ENCODE data around the gene KANSL3. TPM values are rescaled to one million over a fixed set of nuclear protein-coding genes. Genes with fewer than 3 reads are reported as not detected.

KANSL3 gene
- total and polyA plus RNA-seq, 9 of the 15 experiments (the other 6 are each of a cell fraction or from before 2014, with no cell fraction given): 11.3 to 43.7 (median 27.9) TPM

DNA sequence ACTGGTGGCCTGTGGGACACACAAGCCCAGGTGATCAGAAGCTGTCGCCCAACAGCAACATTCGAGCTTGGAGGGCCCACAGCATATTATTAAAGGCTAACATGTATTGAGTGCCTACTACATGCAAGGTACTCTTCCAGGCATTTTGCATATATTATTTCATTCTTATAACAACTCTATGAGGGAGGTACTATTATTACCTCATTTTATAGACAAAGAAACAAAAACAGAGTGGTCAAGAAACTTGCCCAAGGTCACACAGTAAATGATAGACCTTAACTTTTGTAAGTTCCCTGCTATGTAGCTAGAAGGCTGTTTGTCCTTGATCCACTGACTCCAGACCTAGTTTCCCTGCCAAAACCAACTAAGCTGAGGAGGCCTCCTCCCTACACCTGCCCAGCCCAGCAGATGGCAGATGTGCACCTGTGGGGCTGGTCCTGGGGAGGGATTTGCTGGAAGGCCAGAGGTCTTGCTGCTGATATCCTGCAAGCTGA is 35.7 kb downstream of the KANSL3 start (continued):
- peak; percentile 6; the same call in 1 of the 2 replicates for TF ChIP-seq REST (IDR thresholded peaks at IDR 0.05; ENCODE audit: borderline replicate concordance)
- TF ChIP-seq REST (CRISPR knock-in tag; IDR thresholded peaks at IDR 0.05; ENCODE audit: low read depth): no peak
- peak; percentile 80 for TF ChIP-seq ZFP36 (IDR thresholded peaks at IDR 0.05; ENCODE audit: low read depth, low read length, partially characterized antibody)
- no peak for TF ChIP-seq ZNF780A (CRISPR knock-in tag; IDR thresholded peaks at IDR 0.05)

Measured in K562 (cell line).